GM18861 (cell line): ENCODE results near the gene SUPT6H.

ENCODE experiments used
- ATAC-seq: cut with Tn5 transposase; IDR thresholded peaks from one replicate; pipeline ENCODE4 v1.9.1; 2021; ENCODE audit not compliant: unreplicated experiment

The SUPT6H gene

DNA sequence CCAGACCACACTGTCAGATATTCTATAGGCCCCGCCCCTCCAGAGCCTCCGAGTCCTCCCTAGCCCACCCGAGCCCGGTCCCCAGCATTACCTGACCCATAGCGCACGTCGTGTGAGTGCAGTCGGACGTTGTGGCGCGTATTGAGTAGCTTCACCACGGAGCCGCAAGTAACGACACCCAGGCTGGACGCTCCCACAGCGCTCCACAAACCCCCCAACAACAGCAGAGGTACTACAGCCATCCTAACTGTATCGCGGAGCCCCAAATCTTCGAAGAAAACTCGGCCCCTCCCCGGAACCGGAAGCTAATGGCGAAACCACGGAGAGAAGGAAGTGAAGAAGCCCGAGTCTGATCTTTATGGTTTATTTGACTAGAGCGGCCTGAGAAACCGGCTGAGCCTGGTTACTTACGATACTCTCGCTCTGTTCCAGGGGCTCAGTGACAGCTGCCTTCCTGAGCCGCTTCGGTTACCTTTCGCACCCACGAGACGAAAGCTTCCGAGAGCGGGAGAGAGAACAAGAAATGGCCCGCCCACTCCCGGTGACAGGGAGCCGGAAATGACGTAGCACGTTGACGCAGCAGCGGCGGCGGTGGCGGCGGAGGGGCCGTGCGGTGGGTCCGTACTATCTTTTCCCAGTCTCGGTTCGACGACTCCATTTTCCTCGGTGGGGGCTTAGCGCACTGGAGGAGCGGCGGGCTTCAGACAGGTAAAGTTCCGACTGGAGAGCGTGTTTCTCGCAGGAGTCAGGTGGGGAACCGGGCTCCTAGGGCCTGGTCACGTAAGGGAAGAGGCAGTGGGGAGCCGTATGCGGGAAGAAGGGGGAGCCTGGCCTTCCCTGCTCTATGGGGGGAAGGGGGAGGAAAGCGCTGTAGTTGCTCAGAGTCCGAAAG lies at the start of gene SUPT6H, which contains the start of gene SDF2:
Gene SUPT6H, plus strand, starts transcription at position 571 of the 892 bp plus-strand sequence. CDS start 11,197 bp downstream, outside the sequence.
Gene SDF2, minus strand, starts transcription at position 272 of the 892 bp plus-strand sequence. Its CDS starts 30 bp downstream, at position 242.
- ATAC-seq: peak; percentile 58

DNA sequence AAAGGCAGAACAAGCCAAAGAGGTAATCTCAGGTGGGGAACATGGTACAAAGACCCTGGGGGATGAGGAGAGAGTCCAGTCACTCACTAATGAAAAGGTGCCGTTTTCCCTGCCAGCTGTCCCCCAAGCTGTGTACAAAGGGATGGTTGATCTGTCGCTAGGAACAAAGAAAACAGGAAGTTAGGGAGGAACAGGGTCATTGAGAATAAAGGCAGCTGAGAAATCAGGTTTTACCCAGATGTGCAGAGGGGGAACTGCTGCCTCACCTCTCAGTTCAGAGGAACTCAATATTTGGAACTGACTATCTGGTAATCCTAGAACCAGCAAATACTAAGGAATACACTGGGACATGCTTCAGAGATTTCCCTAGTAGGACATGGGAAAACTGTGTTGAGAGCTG lies 49.5 kb upstream of the SUPT6H start:
- ATAC-seq: no peak

GRCh38 chr17:28612936-28613872 lies 48.8 kb upstream of the SUPT6H start:
- ATAC-seq: no peak

- no peak for ATAC-seq
Measured at GRCh38 chr17:28613931-28614381, 48.0 kb upstream of the SUPT6H start, which contains the start of gene RSKR. Gene RSKR, minus strand, starts transcription at chr17:28614185. Its CDS starts 24 bp downstream, at chr17:28614161.

DNA sequence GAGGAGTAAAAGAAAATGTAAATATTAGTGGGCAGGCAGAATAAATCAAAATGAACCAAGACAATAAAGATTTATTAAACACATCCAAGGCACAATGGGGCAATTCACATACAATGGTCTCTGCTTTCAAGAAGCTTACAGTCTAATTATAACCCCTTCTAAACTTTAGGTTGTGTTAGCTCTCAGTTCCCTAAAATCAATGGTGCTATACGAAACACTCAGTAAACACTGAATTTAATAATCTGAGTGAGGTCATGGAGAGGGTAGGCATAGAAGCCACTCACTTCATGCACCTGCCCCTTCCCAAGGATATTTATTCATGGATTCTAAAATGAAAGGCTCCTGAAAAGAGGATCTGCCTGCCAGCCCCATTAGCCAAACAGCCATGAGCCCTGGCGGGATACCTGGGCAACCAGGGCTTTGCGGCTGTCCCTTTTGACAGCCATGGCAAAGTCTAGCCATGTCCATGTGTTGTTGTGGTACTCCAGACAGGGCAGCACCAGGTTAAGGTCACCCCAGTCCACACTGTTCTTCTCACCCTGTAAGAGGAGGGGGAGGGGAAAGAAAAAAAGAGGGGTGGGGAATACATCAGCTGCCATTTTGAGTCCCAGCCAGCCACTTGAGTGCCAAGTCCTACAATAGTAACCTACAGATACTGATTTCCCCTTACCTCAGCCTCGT lies 46.6 kb upstream of the SUPT6H start:
- no peak for ATAC-seq

- no peak for ATAC-seq
Measured at GRCh38 chr17:28616281-28616680, 45.7 kb upstream of the SUPT6H start.

DNA sequence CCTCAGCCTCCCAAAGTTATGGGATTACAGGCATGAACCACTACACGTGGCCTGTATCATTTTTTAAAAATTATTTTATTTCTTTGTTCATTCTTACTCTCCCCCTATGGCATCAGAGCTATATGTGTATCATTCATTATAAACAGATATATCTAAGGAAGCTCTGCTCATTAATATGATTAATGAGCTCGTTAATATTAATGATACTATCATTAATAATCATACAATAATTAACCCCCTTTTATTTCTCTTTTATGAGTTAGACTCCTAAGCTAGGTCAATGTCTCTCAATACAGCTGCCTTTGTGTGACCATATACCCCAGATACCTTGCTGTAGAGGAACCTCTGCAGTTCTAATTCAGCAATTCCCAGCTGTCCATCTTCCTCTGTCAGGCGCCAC lies 43.5 kb upstream of the SUPT6H start:
- ATAC-seq: no peak

DNA sequence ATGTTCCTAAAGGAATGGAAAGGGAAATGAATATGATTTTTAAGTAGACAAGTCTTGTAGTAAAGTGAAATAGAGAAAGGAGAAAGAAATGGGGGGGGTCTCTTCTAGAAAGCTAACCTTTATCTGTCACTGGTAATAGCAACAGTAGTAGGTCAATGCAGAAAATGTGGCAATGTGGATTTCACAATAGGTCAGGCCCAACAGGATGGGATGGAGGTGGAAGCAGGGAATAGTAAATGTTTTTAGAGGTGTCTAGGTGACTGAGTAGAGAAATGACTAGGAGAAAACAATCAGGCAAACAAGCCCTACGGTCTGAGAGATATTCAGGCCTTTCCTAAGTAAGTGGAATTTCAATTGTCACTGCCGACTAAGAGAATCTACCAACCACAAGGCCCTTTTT lies 42.0 kb upstream of the SUPT6H start:
- ATAC-seq: no peak

GRCh38 chr17:28622186-28622585 lies 39.8 kb upstream of the SUPT6H start:
- no peak for ATAC-seq

GRCh38 chr17:28623696-28624095 lies 38.3 kb upstream of the SUPT6H start:
- ATAC-seq: no peak

GRCh38 chr17:28624148-28624547 lies 37.9 kb upstream of the SUPT6H start:
- ATAC-seq: no peak

DNA sequence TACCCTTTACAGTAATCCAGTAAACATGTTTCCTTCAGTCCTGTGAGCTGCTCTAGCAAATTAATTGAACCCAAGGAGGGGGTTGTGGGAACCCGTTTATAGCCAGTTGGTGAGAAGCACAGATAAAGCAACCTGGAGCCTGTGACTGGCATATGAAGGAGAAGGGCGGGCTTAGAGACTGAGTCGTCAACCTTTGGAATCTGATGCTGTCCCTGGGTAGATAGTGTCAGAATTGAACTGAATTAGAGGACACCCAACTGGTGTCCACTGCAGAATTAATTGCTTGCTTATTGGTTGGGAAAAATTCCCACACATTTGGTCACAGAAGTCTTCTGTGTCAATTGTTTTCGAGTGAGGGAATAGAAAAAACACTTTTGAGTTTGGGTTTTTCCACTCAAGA lies 35.2 kb upstream of the SUPT6H start:
- ATAC-seq: no peak

GRCh38 chr17:28634206-28634865 lies 27.7 kb upstream of the SUPT6H start:
- ATAC-seq: no peak

DNA sequence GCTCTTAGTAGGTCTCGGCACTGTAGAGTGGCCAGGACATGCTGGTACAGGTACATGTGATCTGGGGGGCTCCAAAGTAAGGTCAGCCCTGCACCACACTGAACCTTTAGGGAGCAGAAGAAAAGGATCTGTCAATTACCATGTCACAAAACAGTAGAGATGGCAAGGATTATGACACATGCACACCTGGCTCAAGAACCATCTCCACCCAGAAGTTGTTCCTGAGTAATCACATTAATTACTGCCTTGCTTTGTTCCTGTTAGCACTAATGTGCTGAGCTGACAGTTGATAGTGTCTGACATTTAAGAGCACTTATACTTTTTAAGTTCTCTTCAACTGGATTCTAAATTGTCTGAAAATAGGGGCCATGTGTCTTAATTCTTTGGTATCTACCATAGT lies 26.5 kb upstream of the SUPT6H start:
- no peak for ATAC-seq

DNA sequence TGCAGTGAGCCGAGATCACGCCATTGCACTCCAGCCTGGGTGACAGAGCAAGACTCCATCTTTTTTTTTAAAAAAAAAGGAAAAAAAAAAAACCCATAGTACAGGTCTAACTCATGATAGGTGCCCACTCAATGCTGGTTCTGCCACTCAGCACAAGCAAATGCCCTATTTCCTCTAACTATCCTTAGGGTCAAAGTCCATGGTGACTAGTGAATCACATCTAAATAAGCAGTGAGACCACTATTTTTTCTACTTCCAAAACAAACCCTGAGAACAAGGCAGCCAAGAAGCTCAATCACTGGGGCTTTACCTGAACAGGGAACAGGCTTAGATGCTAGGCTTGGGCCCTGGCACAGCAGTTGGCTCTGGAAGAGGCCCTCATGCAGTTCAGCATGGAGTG lies 20.4 kb upstream of the SUPT6H start:
- no peak for ATAC-seq

DNA sequence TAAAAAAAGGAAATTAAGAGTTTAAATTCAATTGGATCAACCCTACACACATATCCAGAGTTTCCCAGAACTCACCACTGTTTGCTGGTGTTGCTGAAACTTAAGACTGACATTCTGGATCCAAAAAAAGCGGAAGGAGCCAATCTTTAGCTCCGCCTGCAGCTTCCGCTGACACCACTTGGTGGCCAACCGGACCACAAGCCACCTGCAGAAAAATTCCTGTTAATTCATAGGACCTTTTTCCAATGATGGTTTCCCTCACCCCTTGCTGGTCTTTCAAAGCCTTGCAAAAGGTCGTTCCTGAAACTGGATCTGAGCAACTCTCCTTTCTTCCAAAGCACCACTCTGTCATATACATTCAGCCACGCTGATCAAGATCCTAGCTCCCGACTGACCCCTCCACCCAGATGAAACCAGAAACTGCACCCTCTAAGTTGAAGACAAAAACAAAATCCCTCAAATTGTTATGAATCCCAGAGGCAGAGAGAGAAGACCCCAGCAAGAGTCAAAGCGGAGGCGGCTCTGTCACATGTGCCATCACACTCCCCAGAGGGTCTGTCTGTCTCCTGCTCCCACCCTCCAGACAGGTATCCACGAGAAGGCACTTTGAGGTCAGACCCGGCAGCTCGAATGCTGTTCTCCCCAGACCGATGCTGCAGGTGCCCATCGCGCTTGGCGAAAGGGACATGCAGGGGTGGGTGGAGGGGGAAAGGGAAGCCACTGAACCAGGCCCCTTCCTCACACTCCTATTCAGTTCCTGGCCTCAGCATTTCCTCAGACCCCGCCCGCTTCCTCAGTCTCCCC lies 17.8 kb upstream of the SUPT6H start:
- no peak for ATAC-seq

- peak; percentile 79 for ATAC-seq
Measured at GRCh38 chr17:28644787-28645575, 17.0 kb upstream of the SUPT6H start, which contains the start of gene BLTP2. Gene BLTP2, minus strand, starts transcription at chr17:28645158. Its CDS starts 102 bp downstream, at chr17:28645056.

GRCh38 chr17:28645576-28645939 lies 16.4 kb upstream of the SUPT6H start:
- ATAC-seq: no peak
